ENCODE data around the gene DENND1B.

Gene DENND1B

DNA sequence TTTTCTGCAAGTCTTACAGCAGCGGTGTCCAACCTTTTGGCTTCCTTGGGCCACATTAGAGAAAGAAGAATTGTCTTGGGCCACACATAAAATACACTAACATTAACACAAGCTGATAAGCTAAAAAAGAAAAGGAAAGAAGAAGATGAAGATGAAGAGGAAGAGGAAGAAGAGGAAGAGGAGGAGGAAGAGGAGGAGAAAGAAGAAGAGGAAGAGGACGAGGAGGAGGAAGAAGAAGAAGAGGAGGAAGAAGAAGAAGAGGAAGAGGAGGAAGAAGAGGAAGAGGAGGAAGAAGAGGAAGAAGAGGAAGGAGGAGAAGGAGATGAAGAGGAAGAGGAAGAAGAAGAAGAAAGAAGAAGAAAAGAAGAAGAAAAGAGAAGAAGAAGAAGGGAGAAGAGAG is 230.7 kb downstream of the DENND1B start:
- no peaks in the 10 kb centered on the region for H3K27me3 ChIP-seq (ENCODE audit: insufficient read depth, low read length, poor library complexity)
- DNase-seq (no peak), ATAC-seq (ENCODE audit: insufficient read depth, low read depth) (no peak)
- no peak overlapping the region for H3K9ac ChIP-seq (ENCODE audit: low read depth, low read length)
- TF ChIP-seq, protein P1, sequence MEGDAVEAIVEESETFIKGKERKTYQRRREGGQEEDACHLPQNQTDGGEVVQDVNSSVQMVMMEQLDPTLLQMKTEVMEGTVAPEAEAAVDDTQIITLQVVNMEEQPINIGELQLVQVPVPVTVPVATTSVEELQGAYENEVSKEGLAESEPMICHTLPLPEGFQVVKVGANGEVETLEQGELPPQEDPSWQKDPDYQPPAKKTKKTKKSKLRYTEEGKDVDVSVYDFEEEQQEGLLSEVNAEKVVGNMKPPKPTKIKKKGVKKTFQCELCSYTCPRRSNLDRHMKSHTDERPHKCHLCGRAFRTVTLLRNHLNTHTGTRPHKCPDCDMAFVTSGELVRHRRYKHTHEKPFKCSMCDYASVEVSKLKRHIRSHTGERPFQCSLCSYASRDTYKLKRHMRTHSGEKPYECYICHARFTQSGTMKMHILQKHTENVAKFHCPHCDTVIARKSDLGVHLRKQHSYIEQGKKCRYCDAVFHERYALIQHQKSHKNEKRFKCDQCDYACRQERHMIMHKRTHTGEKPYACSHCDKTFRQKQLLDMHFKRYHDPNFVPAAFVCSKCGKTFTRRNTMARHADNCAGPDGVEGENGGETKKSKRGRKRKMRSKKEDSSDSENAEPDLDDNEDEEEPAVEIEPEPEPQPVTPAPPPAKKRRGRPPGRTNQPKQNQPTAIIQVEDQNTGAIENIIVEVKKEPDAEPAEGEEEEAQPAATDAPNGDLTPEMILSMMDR (IDR thresholded peaks at IDR 0.05; ENCODE audit: borderline replicate concordance, extremely low read depth, low read length, poor library complexity, severe bottlenecking), result no peak
- TF ChIP-seq EZH2 (IDR thresholded peaks at IDR 0.05; ENCODE audit: borderline replicate concordance, low read depth, low read length, severe bottlenecking), result no peak
- no peaks in the 10 kb centered on the region for H3K9me3 ChIP-seq (ENCODE audit: insufficient read depth, low read length, severe bottlenecking)
- H3K27ac ChIP-seq (ENCODE audit: low read length), result no peak overlapping the region
- H3K36me3 ChIP-seq (ENCODE audit: insufficient read depth, low read length), result peaks cover 18% of the 10 kb centered on the region; the same call in 1 of the 2 replicates
- no peaks in the 10 kb centered on the region for H3K79me2 ChIP-seq (ENCODE audit: insufficient read depth, low read length)
- H3K4me3 ChIP-seq (ENCODE audit: low read depth in 1 of 2, low read length in 2 of 2), result no peak overlapping the region
- no peaks in the 10 kb centered on the region for H3K4me1 ChIP-seq (ENCODE audit: insufficient read depth, low read length)
- H4K20me1 ChIP-seq (ENCODE audit: insufficient read depth, low read length), result no peaks in the 10 kb centered on the region
- no peak overlapping the region for H2AFZ ChIP-seq (ENCODE audit: low read depth, low read length)
- H3K4me2 ChIP-seq (ENCODE audit: insufficient read depth, low read length), result no peak overlapping the region

DNA sequence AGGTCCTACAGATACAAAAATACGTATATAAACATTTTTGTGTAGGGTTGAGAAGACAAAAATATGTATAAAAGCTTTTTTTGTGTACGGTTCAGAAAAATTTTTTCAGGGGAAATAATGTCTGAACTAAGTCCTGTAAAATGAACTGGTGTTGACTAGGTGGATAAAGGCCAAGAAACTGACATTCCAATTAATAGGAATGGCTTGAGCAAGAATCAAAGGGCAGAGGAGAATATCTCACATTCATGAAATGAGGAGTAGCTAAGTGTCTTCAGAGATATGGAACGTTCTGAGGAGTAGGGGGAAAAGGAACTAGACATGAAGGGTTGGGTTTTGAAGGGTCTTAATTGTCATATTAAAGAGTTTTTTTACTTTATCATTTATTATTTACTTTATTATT is 231.2 kb downstream of the DENND1B start:
- ATAC-seq (ENCODE audit: insufficient read depth, low read depth) (no peak), DNase-seq (no peak)
- H3K27ac ChIP-seq (ENCODE audit: low read length), result no peak overlapping the region
- H3K36me3 ChIP-seq (ENCODE audit: insufficient read depth, low read length), result peaks cover 22% of the 10 kb centered on the region; the same call in 1 of the 2 replicates
- H3K9me3 ChIP-seq (ENCODE audit: insufficient read depth, low read length, severe bottlenecking), result no peaks in the 10 kb centered on the region
- H3K27me3 ChIP-seq (ENCODE audit: insufficient read depth, low read length, poor library complexity), result no peaks in the 10 kb centered on the region
- H3K4me3 ChIP-seq (ENCODE audit: low read depth in 1 of 2, low read length in 2 of 2), result no peak overlapping the region
- TF ChIP-seq EZH2 (IDR thresholded peaks at IDR 0.05; ENCODE audit: borderline replicate concordance, low read depth, low read length, severe bottlenecking), result no peak
- TF ChIP-seq, protein P1 (IDR thresholded peaks at IDR 0.05; ENCODE audit: borderline replicate concordance, extremely low read depth, low read length, poor library complexity, severe bottlenecking), result no peak
- no peaks in the 10 kb centered on the region for H3K79me2 ChIP-seq (ENCODE audit: insufficient read depth, low read length)
- H2AFZ ChIP-seq (ENCODE audit: low read depth, low read length), result no peak overlapping the region
- no peaks in the 10 kb centered on the region for H3K4me1 ChIP-seq (ENCODE audit: insufficient read depth, low read length)
- H4K20me1 ChIP-seq (ENCODE audit: insufficient read depth, low read length), result no peaks in the 10 kb centered on the region
- H3K9ac ChIP-seq (ENCODE audit: low read depth, low read length), result no peak overlapping the region
- no peak overlapping the region for H3K4me2 ChIP-seq (ENCODE audit: insufficient read depth, low read length)

DNA sequence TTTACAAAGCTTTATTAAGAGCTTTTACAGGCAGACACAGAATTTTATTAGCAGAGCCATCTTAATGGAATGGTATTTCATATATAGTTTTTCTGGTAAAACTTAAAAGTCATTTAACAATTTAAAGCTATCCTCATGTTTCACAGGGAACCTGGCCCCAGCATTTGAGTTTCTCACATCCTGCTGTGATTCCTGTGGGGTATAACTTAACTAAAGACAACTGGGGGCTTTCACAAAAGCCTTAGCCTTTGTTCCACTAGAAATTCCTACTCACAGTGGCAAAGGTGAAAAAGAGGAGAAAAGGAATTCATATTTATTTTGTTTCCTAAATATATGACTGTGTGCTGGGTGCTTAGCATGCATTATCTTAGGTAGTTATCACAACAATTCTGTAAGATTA is 233.9 kb downstream of the DENND1B start:
- Histone ChIP-seq H3K9me3 (ENCODE audit: insufficient read depth, low read length, severe bottlenecking) (no peaks in the 10 kb centered on the region), H3K27me3 (ENCODE audit: insufficient read depth, low read length, poor library complexity) (no peaks in the 10 kb centered on the region), H4K20me1 (ENCODE audit: insufficient read depth, low read length) (no peaks in the 10 kb centered on the region), H3K27ac (ENCODE audit: low read length) (no peak overlapping the region), H3K4me3 (ENCODE audit: low read depth in 1 of 2, low read length in 2 of 2) (no peak overlapping the region), H3K79me2 (ENCODE audit: insufficient read depth, low read length) (no peaks in the 10 kb centered on the region), H3K36me3 (ENCODE audit: insufficient read depth, low read length) (peaks cover 28% of the 10 kb centered on the region; the same call in 1 of the 2 replicates), H3K9ac (ENCODE audit: low read depth, low read length) (no peak overlapping the region), H2AFZ (ENCODE audit: low read depth, low read length) (no peak overlapping the region), H3K4me1 (ENCODE audit: insufficient read depth, low read length) (no peaks in the 10 kb centered on the region), H3K4me2 (ENCODE audit: insufficient read depth, low read length) (no peak overlapping the region)
- no peak for ATAC-seq (ENCODE audit: insufficient read depth, low read depth)
- DNase-seq, result no peak
- no peak for TF ChIP-seq EZH2 (IDR thresholded peaks at IDR 0.05; ENCODE audit: borderline replicate concordance, low read depth, low read length, severe bottlenecking)
- TF ChIP-seq, protein P1 (IDR thresholded peaks at IDR 0.05; ENCODE audit: borderline replicate concordance, extremely low read depth, low read length, poor library complexity, severe bottlenecking), result no peak
